Esophagus muscularis mucosa (tissue), 4 donors: ENCODE data around the gene ZNF540. TPM values are rescaled to one million over a fixed set of nuclear protein-coding genes. Genes with fewer than 3 reads are reported as not detected.

Source experiments
- DNase-seq: peaks from one replicate; pipeline ENCODE4 v3.0.0-alpha.2; 2017; ENCODE audit errors: extremely low spot score
- H3K27ac ChIP-seq, 4 donors: fragments of 200-600 bp; sonication (generic); replicated peaks in 1 of 4; 1 replicate in 3 of 4; 2 replicates in 1 of 4; pipeline ENCODE4 v1.5.1; 2016 to 2019; ENCODE audit warnings: mild to moderate bottlenecking in 1 of 4
- H3K27me3 ChIP-seq, 4 donors: fragments of 200-600 bp; sonication (generic); one replicate each; pipeline versions ENCODE4 v1.5.1 to v1.6.0; 2016 to 2019
- H3K36me3 ChIP-seq, 4 donors: fragments of 200-600 bp; sonication (generic); one replicate each; pipeline ENCODE4 v1.5.1; 2016 to 2019
- H3K4me1 ChIP-seq, 4 donors: fragments of 200-600 bp; sonication (generic); one replicate each; pipeline ENCODE4 v1.5.1; 2016 to 2019
- H3K4me3 ChIP-seq, 4 donors: fragments of 200-600 bp; sonication (generic); 1 replicate in 2 of 4; 2 replicates in 2 of 4; pipeline ENCODE4 v1.5.1; 2016 to 2019; ENCODE audit warnings: mild to moderate bottlenecking in 4 of 4, moderate library complexity in 1 of 4
- H3K9me3 ChIP-seq, 4 donors: fragments of 200-600 bp; sonication (generic); 1 replicate in 3 of 4; 2 replicates in 1 of 4; pipeline ENCODE4 v1.5.1; 2016 to 2019
- CTCF ChIP-seq, 3 experiments: fragments of 200-600 bp in 2 of 3; fragments of 450-650 bp in 1 of 3; sonication (generic) in 2 of 3; IDR thresholded peaks; one replicate each; pipeline ENCODE4 v1.5.1; 2017 to 2019; ENCODE audit warnings: antibody characterized with exemption in 3 of 3, mild to moderate bottlenecking in 2 of 3, moderate library complexity in 1 of 3
- EP300 ChIP-seq: sonication (generic); formaldehyde crosslinking; IDR thresholded peaks from one replicate; pipeline ENCODE4 v1.6.1; 2017; ENCODE audit warnings: antibody characterized with exemption
- POLR2A ChIP-seq: fragments of 450-650 bp; IDR thresholded peaks from one replicate; pipeline ENCODE4 v1.6.1; 2017; ENCODE audit warnings: antibody characterized with exemption, moderate library complexity, mild to moderate bottlenecking, low read depth
- POLR2AphosphoS5 ChIP-seq, 2 donors: sonication (generic); formaldehyde crosslinking; IDR thresholded peaks; one replicate each; pipeline ENCODE4 v1.6.1; 2017; ENCODE audit warnings: antibody characterized with exemption in 2 of 2
- WGBS: methylation state at CpG from one replicate; pipeline ENCODE4 v1.1.5; 2018; 5-methylcytosine and 5-hydroxymethylcytosine counted together
- intact Hi-C: fragments of 100-400 bp; cut with DNase I; formaldehyde crosslinking; loops from one replicate; pipeline ENCODE4 v1.15.1; 2023
- total RNA-seq, 4 donors: library from RNA; depleted of rRNA; stranded (reverse); fragments of >200 nt; gene quantifications; one replicate each; pipeline versions ENCODE4 v1.1.0 to v1.2.1, GENCODE V29; 2016

Gene ZNF540
- total RNA-seq: 1 to 10 TPM; 1.6 to 5.4 (median 2.5) TPM

- H3K27me3 ChIP-seq: no peaks in the 10 kb centered on the region
- H3K4me1 ChIP-seq: peaks cover 12 to 26% (median 23%) of the 10 kb centered on the region in 4 donors
- H3K9me3 ChIP-seq: peaks cover 0 to 25% (median 6%) of the 10 kb centered on the region in 4 donors
- peak; percentile 99 for DNase-seq
- H3K27ac ChIP-seq: peak within 1 kb of the TSS; percentile 90 to 93 (median 92)
- under 1% methylated on average over 52 of the region's 53 CpGs for WGBS
- intact Hi-C loops: loop anchor here (2.0 kb wide), 1 partner anchor 126 kb away; the partner anchor contains the start of gene ZNF570
- peak within 1 kb of the TSS; percentile 70 to 83 (median 73) for H3K4me3 ChIP-seq
- TF ChIP-seq POLR2A (no peak), CTCF (IDR thresholded peaks at IDR 0.05) (peak in 1 of 3 experiments; percentile 10), EP300 (no peak), POLR2AphosphoS5 (IDR thresholded peaks at IDR 0.05) (peak; percentile 94 to 97)
- H3K36me3 ChIP-seq: peaks cover 8 to 22% (median 12%) of the 10 kb centered on the region in 4 donors
Measured at GRCh38 chr19:37594304-37594981, at the start of gene ZNF540, which contains the start of gene ZNF571. Gene ZNF540, plus strand, starts transcription at chr19:37594876. Its CDS starts 3,572 bp downstream, at chr19:37598448. Gene ZNF571, minus strand, starts transcription at chr19:37594792. Its CDS starts 8,116 bp downstream, at chr19:37586676.

- H3K4me1 ChIP-seq: no peaks in the 10 kb centered on the region
- WGBS: 6% methylated on average over 19 of the region's 65 CpGs
- DNase-seq: no peak
- H3K27ac ChIP-seq: no peak overlapping the region
- peaks cover 0 to 80% (median 38%) of the 10 kb centered on the region in 4 donors for H3K9me3 ChIP-seq
- peaks cover 0 to 10% (median 5%) of the 10 kb centered on the region in 4 donors for H3K36me3 ChIP-seq
- intact Hi-C loops: no loop called here
- H3K27me3 ChIP-seq: no peaks in the 10 kb centered on the region
- TF ChIP-seq CTCF (IDR thresholded peaks at IDR 0.05) (no peak), POLR2A (no peak), EP300 (no peak)
- peak overlapping the region; percentile 29 to 42 (median 34) for H3K4me3 ChIP-seq
Measured at GRCh38 chr19:37551129-37551993, 43.3 kb upstream of the ZNF540 start.

GRCh38 chr19:37563518-37563917 is 31.2 kb upstream of the ZNF540 start:
- Histone ChIP-seq H3K36me3 (peaks cover 25 to 83% (median 53%) of the 10 kb centered on the region in 4 donors), H3K27me3 (no peaks in the 10 kb centered on the region), H3K9me3 (peaks cover 0 to 41% (median 0%) of the 10 kb centered on the region in 4 donors), H3K27ac (no peak overlapping the region), H3K4me1 (no peaks in the 10 kb centered on the region), H3K4me3 (no peak overlapping the region)
- 97% methylated on average over 3 of the region's 3 CpGs for WGBS
- no peak for TF ChIP-seq CTCF (IDR thresholded peaks at IDR 0.05)
- no peak for TF ChIP-seq POLR2A
- TF ChIP-seq POLR2AphosphoS5 (IDR thresholded peaks at IDR 0.05): no peak
- TF ChIP-seq EP300: no peak
- no peak for DNase-seq
- intact Hi-C loops: loop anchor here (10.0 kb wide), 1 partner anchor 689 kb away; no protein-coding TSS in a partner anchor

- H3K36me3 ChIP-seq: peaks cover 25 to 90% (median 60%) of the 10 kb centered on the region in 4 donors
- WGBS: 92% methylated on average over 7 of the region's 7 CpGs
- intact Hi-C loops: loop anchor here (10.0 kb wide), 1 partner anchor 690 kb away; no protein-coding TSS in a partner anchor
Measured at GRCh38 chr19:37564624-37565369, 29.9 kb upstream of the ZNF540 start.

More at GRCh38 chr19:37564624-37565369, 29.9 kb upstream of the ZNF540 start:
- TF ChIP-seq CTCF (IDR thresholded peaks at IDR 0.05) (no peak), POLR2AphosphoS5 (IDR thresholded peaks at IDR 0.05) (no peak), EP300 (no peak), POLR2A (no peak)
- no peaks in the 10 kb centered on the region for H3K4me1 ChIP-seq
- no peak overlapping the region for H3K4me3 ChIP-seq
- DNase-seq: no peak
- peaks cover 0 to 30% (median 0%) of the 10 kb centered on the region in 4 donors for H3K9me3 ChIP-seq
- H3K27ac ChIP-seq: no peak overlapping the region
- no peaks in the 10 kb centered on the region for H3K27me3 ChIP-seq
